Measurements from ENCODE around the gene SCOC. TPM values are rescaled to one million over a fixed set of nuclear protein-coding genes. Genes with fewer than 3 reads are reported as not detected.

Gene SCOC
- total RNA-seq, 2 experiments from 2014 or later, result 5.9 to 6.8 TPM

GRCh38 chr4:140367738-140368137, 5.7 kb upstream of the SCOC start:
- ATAC-seq (ENCODE audit: poor library complexity) (no peak), DNase-seq (no peak)
- H3K4me3 ChIP-seq (ENCODE audit: low read length), result no peak overlapping the region
- H3K27me3 ChIP-seq (ENCODE audit: control insufficient read depth in 1 of 2, insufficient read depth in 2 of 2, low read length in 2 of 2), result no peaks in the 10 kb centered on the region
- intact Hi-C loops (cut with DNase I, micrococcal nuclease), result loop anchor here in 1 of 2 experiments (10.0 kb wide), 1 partner anchor 1193 kb away; the partner anchor contains the start of gene ELF2
- Mint-ChIP-seq H3K27ac (no peak overlapping the region), H3K9me3 (no peaks in the 10 kb centered on the region), H3K27me3 (no peaks in the 10 kb centered on the region), H3K36me3 (ENCODE audit: low read depth) (no peaks in the 10 kb centered on the region), H3K4me1 (ENCODE audit: low read depth) (no peaks in the 10 kb centered on the region), H3K4me3 (no peak overlapping the region)
- peaks cover 3% of the 10 kb centered on the region for H3K4me1 ChIP-seq (ENCODE audit: insufficient read depth, low read length)
- POLR2A ChIA-PET, result no interaction called here
- no peak for TF ChIP-seq CTCF (IDR thresholded peaks at IDR 0.05)
- H3K36me3 ChIP-seq (ENCODE audit: insufficient read depth, low read length), result no peaks in the 10 kb centered on the region
- no peak overlapping the region for H3K27ac ChIP-seq (ENCODE audit: low read depth in 1 of 2, low read length in 2 of 2)
- CTCF ChIA-PET, result interaction anchor here (2.6 kb wide), 1 partner anchor 8 kb away, joined by 15 read pairs; no protein-coding TSS in a partner anchor
- H3K9me3 ChIP-seq (ENCODE audit: control insufficient read depth in 1 of 2, insufficient read depth in 1 of 2, low read length in 2 of 2), result no peaks in the 10 kb centered on the region

GRCh38 chr4:140368686-140369085, 4.8 kb upstream of the SCOC start:
- Mint-ChIP-seq H3K4me1 (ENCODE audit: low read depth) (no peaks in the 10 kb centered on the region), H3K4me3 (no peak overlapping the region), H3K27me3 (no peaks in the 10 kb centered on the region), H3K36me3 (ENCODE audit: low read depth) (no peaks in the 10 kb centered on the region), H3K27ac (no peak overlapping the region), H3K9me3 (no peaks in the 10 kb centered on the region)
- H3K4me3 ChIP-seq (ENCODE audit: low read length), result no peak overlapping the region
- ATAC-seq (ENCODE audit: poor library complexity) (no peak), DNase-seq (no peak)
- no peak overlapping the region for H3K27ac ChIP-seq (ENCODE audit: low read depth in 1 of 2, low read length in 2 of 2)
- POLR2A ChIA-PET, result interaction anchor here (0.9 kb wide), 1 partner anchor 155 kb away, joined by 3 read pairs; the partner anchor contains the start of gene ELMOD2
- no peaks in the 10 kb centered on the region for H3K9me3 ChIP-seq (ENCODE audit: control insufficient read depth in 1 of 2, insufficient read depth in 1 of 2, low read length in 2 of 2)
- intact Hi-C loops (cut with DNase I, micrococcal nuclease), result loop anchor here in 1 of 2 experiments (10.0 kb wide), 1 partner anchor 1194 kb away; the partner anchor contains the start of gene ELF2
- peaks cover 5% of the 10 kb centered on the region for H3K4me1 ChIP-seq (ENCODE audit: insufficient read depth, low read length)
- CTCF ChIA-PET, result interaction anchor here (2.6 kb wide), 1 partner anchor 9 kb away, joined by 15 read pairs; no protein-coding TSS in a partner anchor
- H3K27me3 ChIP-seq (ENCODE audit: control insufficient read depth in 1 of 2, insufficient read depth in 2 of 2, low read length in 2 of 2), result no peaks in the 10 kb centered on the region
- TF ChIP-seq CTCF (IDR thresholded peaks at IDR 0.05), result no peak
- no peaks in the 10 kb centered on the region for H3K36me3 ChIP-seq (ENCODE audit: insufficient read depth, low read length)

GRCh38 chr4:140372751-140373327, 607 bp upstream of the SCOC start:
- H3K27me3 ChIP-seq (ENCODE audit: control insufficient read depth in 1 of 2, insufficient read depth in 2 of 2, low read length in 2 of 2), result no peaks in the 10 kb centered on the region
- DNase-seq, result peak in 10 of 14 experiments; percentile 5 to 74 (median 32)
- H3K9me3 ChIP-seq (ENCODE audit: control insufficient read depth in 1 of 2, insufficient read depth in 1 of 2, low read length in 2 of 2), result no peaks in the 10 kb centered on the region
- H3K4me1 Mint-ChIP-seq (ENCODE audit: low read depth), result peaks cover 32% of the 10 kb centered on the region
- POLR2A ChIA-PET, result interaction anchor here (0.7 to 2.2 kb wide), 12 partner anchors 9 to 1358 kb away, joined by 3 to 26 read pairs (median 6); partner anchors contain the start of genes CLGN, ELMOD2, MAML3 and NOCT
- peaks cover 14% of the 10 kb centered on the region for H3K4me1 ChIP-seq (ENCODE audit: insufficient read depth, low read length)
- no peak overlapping the region for H3K27ac Mint-ChIP-seq
- no peaks in the 10 kb centered on the region for H3K36me3 ChIP-seq (ENCODE audit: insufficient read depth, low read length)
- no peak overlapping the region for H3K4me3 Mint-ChIP-seq
- no peaks in the 10 kb centered on the region for H3K36me3 Mint-ChIP-seq (ENCODE audit: low read depth)
- no peaks in the 10 kb centered on the region for H3K27me3 Mint-ChIP-seq
- peak overlapping the region; percentile 65 to 83 for H3K27ac ChIP-seq (ENCODE audit: low read depth in 1 of 2, low read length in 2 of 2)
- peak overlapping the region; percentile 94 for H3K4me3 ChIP-seq (ENCODE audit: low read length)
- peak; percentile 63 for ATAC-seq (ENCODE audit: poor library complexity)
- no peaks in the 10 kb centered on the region for H3K9me3 Mint-ChIP-seq
- CTCF ChIA-PET, result interaction anchor here (0.9 to 3.4 kb wide), 5 partner anchors 9 to 1077 kb away, joined by 3 to 41 read pairs (median 3); partner anchors contain the start of gene ELMOD2
- intact Hi-C loops (cut with DNase I, micrococcal nuclease), result loop anchor here (2.0 to 10.0 kb wide), 5 partner anchors 152 to 1068 kb away; partner anchors contain the start of genes ELMOD2 (in 2 of the 2), MAML3 (in 1 of the 2), NAA15 (in 1 of the 2) and NDUFC1 (in 1 of the 2)
- TF ChIP-seq CTCF (IDR thresholded peaks at IDR 0.05), result peak; percentile 26

All from CD4-positive, alpha-beta T cell (primary cell).